ENCODE measurements around the gene PDE10A. TPM values are rescaled to one million over a fixed set of nuclear protein-coding genes. Genes with fewer than 3 reads are reported as not detected.

The PDE10A gene
- total and polyA plus RNA-seq, 2 of the 13 experiments (the other 11 are each of a cell fraction or from before 2014, with no cell fraction given): not detected

GRCh38 chr6:165545806-165546205 lies 117.2 kb downstream of the PDE10A start (continued):
- TF ChIP-seq ZNF646 (CRISPR knock-in tag; IDR thresholded peaks at IDR 0.05) (no peak), ASH2L (IDR thresholded peaks at IDR 0.05; ENCODE audit: insufficient read length, low read depth, low read length) (no peak), POLR2G (IDR thresholded peaks at IDR 0.05; ENCODE audit: low read depth, low read length) (no peak), KLF15 (CRISPR knock-in tag; IDR thresholded peaks at IDR 0.05; ENCODE audit: borderline replicate concordance) (no peak)

DNA sequence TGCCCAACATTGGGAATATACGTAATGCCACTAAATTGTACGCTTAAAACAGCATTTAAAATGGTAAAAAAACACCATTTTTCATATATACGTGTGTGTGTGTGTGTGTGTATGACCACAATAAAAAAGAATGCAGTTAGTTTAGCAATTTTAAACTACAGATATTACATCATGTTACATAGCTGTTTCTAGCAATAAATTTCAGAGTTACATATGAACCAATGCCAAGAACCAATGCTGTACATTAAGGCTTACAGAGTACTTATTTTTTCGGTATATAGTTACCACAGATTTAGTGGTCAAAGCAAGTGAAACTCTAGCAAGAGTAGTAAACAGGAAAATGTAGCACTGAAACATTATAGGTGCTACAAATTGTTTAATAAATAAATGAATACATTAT lies 119.3 kb downstream of the PDE10A start:
- intact Hi-C loops (cut with micrococcal nuclease; ENCODE audit: unreplicated experiment) (no loop called here), in situ Hi-C loops (cut with HindIII; ENCODE audit: extremely low pct_ligation_motif_present, low pct_unique_long_range_greater_than_20kb) (no loop called here)
- 16% methylated on average over 4 of the region's 4 CpGs for WGBS (ENCODE audit: low lambda C conversion rate)
- H3K9ac ChIP-seq (ENCODE audit: insufficient read depth, low read depth, low read length): no peak overlapping the region
- no TSS peak for BruUV-seq (replicated peaks)
- no peaks in the 10 kb centered on the region for H3K36me3 ChIP-seq (replicated peaks in 1 of 2; ENCODE audit: control insufficient read depth in 1 of 2, insufficient read depth in 2 of 2, low read length in 2 of 2)
- no peaks in the 10 kb centered on the region for H3K27me3 ChIP-seq (ENCODE audit: control insufficient read depth in 1 of 2, insufficient read depth in 2 of 2, low read length in 2 of 2)
- FAIRE-seq (no peak), DNase-seq (ENCODE audit: low spot score) (no peak), ATAC-seq (no peak)
- ChIA-PET CTCF (ENCODE audit: low intra/inter-chr PET ratio, low total read pairs) (no interaction called here), POLR2A (no interaction called here)
- H2AFZ ChIP-seq (ENCODE audit: low read length): no peak overlapping the region
- no peaks in the 10 kb centered on the region for H3K79me2 ChIP-seq (ENCODE audit: insufficient read depth, low read length)
- TF ChIP-seq NFRKB (IDR thresholded peaks at IDR 0.05): no peak
- no peak for TF ChIP-seq NRL (CRISPR knock-in tag; IDR thresholded peaks at IDR 0.05; ENCODE audit: borderline replicate concordance)
- no peak for TF ChIP-seq YEATS2 (CRISPR knock-in tag; IDR thresholded peaks at IDR 0.05; ENCODE audit: borderline replicate concordance)
- TF ChIP-seq PLRG1 (conservative IDR thresholded peaks at IDR 0.05): no peak
- TF ChIP-seq SALL1 (CRISPR knock-in tag; IDR thresholded peaks at IDR 0.05): no peak
- TF ChIP-seq, protein P1, sequence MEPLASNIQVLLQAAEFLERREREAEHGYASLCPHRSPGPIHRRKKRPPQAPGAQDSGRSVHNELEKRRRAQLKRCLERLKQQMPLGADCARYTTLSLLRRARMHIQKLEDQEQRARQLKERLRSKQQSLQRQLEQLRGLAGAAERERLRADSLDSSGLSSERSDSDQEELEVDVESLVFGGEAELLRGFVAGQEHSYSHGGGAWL (CRISPR knock-in tag; IDR thresholded peaks at IDR 0.05): no peak
- TF ChIP-seq ELF1 (CRISPR knock-in tag; IDR thresholded peaks at IDR 0.05): no peak
- no peaks in the 10 kb centered on the region for H4K20me1 ChIP-seq (ENCODE audit: insufficient read depth, low read length)
- H3K9me3 ChIP-seq (ENCODE audit: low read length): no peaks in the 10 kb centered on the region
- H3K27ac ChIP-seq (ENCODE audit: extremely low read length, insufficient read depth, low read length): no peak overlapping the region
- H3K4me1 ChIP-seq (ENCODE audit: insufficient read depth, low read length): no peaks in the 10 kb centered on the region
- no peak overlapping the region for H3K4me2 ChIP-seq (ENCODE audit: low read depth, low read length)
- no peak overlapping the region for H3K4me3 ChIP-seq (replicated peaks in 1 of 3; ENCODE audit: insufficient read depth in 1 of 3, low read depth in 2 of 3, low read length in 3 of 3)

Data from HepG2 (cell line).